Right lobe of liver (tissue), 6 donors: Measurements from ENCODE around the gene UGT1A9. TPM values are rescaled to one million over a fixed set of nuclear protein-coding genes. Genes with fewer than 3 reads are reported as not detected.

Experiments
- ATAC-seq, 4 donors: fragments of 200-7000 bp; cut with Tn5 transposase; one replicate each; pipeline ENCODE4 v1.9.1; 2020; ENCODE audit warnings: mild to moderate bottlenecking in 4 of 4, moderate library complexity in 4 of 4
- DNase-seq, 3 donors: peaks; one replicate each; pipeline ENCODE4 v3.0.0-alpha.2; 2020
- H3K27ac ChIP-seq, 3 donors: fragments of 200-600 bp; one replicate each; pipeline ENCODE4 v1.8.0; 2022
- H3K27me3 ChIP-seq, 2 donors: fragments of 200-600 bp; one replicate each; pipeline ENCODE4 v1.8.0; 2022
- H3K36me3 ChIP-seq, 4 donors: fragments of 200-600 bp; sonication (generic) in 1 of 4; one replicate each; pipeline versions ENCODE4 v1.5.1 to v1.8.0; 2017 to 2022; ENCODE audit warnings: control low read depth in 1 of 4
- H3K4me1 ChIP-seq, 4 donors: fragments of 200-600 bp; sonication (generic) in 1 of 4; one replicate each; pipeline versions ENCODE4 v1.5.1 to v1.8.0; 2017 to 2022; ENCODE audit warnings: control low read depth in 1 of 4
- H3K4me3 ChIP-seq, 3 donors: fragments of 200-600 bp; one replicate each; pipeline ENCODE4 v1.8.0; 2022
- H3K9me3 ChIP-seq, 4 donors: fragments of 200-600 bp; sonication (generic) in 1 of 4; one replicate each; pipeline versions ENCODE4 v1.5.1 to v1.8.0; 2017 to 2022; ENCODE audit warnings: control low read depth in 1 of 4
- CTCF ChIP-seq, 4 donors: fragments of 200-600 bp in 3 of 4; fragments of 450-650 bp in 1 of 4; IDR thresholded peaks; one replicate each; pipeline versions ENCODE4 v1.5.1 to v1.8.0; 2016 to 2022; ENCODE audit warnings: antibody characterized with exemption in 4 of 4, mild to moderate bottlenecking in 2 of 4
- POLR2A ChIP-seq: fragments of 450-650 bp; IDR thresholded peaks from one replicate; pipeline ENCODE4 v1.6.1; 2017; ENCODE audit warnings: antibody characterized with exemption, mild to moderate bottlenecking
- WGBS: methylation state at CpG from one replicate; pipeline ENCODE4 v1.1.6; 2018; ENCODE audit warnings: low coverage, low lambda C conversion rate; ENCODE audit not compliant: insufficient coverage; ENCODE audit errors: missing lambda C conversion rate; 5-methylcytosine and 5-hydroxymethylcytosine counted together
- intact Hi-C, 2 donors: fragments of 100-400 bp; cut with DNase I; formaldehyde crosslinking; loops; one replicate each; pipeline versions ENCODE4 v1.11.2 to v1.14.1; 2022
- total RNA-seq, 6 experiments: library from RNA; depleted of rRNA in 2 of 6; stranded (reverse); fragments of >200 nt in 2 of 6; fragmentation: NEBNext Ultra II Directional in 3 of 6; extraction: Animal tissue kit (Norgen Biotek cat#: 25700) in 3 of 6; gene quantifications; one replicate each; pipeline versions ENCODE4 v1.1.0 to v1.2.4, GENCODE V29; 2016 to 2023
- donor health status: DM: no; HTN: yes; CAD: no.
- donor health status: DM: no; HTN: no; CAD: no.
- donor health status: DM: no; HTN: no; CAD: no.
- donor health status: DM: no; HTN: yes; CAD: no.
- donor health status: DM: no; HTN: yes; CAD: no.

UGT1A9 gene
- total RNA-seq, 6 experiments from 2014 or later = 91.6 to 365 (median 108) TPM

- Histone ChIP-seq H3K4me3 (no peak overlapping the region), H3K9me3 (no peaks in the 10 kb centered on the region), H3K4me1 (peaks cover 0 to 31% (median 0%) of the 10 kb centered on the region in 4 donors), H3K27ac (no peak overlapping the region), H3K27me3 (no peaks in the 10 kb centered on the region), H3K36me3 (no peaks in the 10 kb centered on the region)
- DNase-seq (no peak), ATAC-seq (peak in 2 of 4 donors; percentile 28 to 31)
- TF ChIP-seq CTCF (IDR thresholded peaks at IDR 0.05) (no peak), POLR2A (no peak)
- 72% methylated on average over 2 of the region's 4 CpGs for WGBS
- intact Hi-C loops = no loop called here
Measured at GRCh38 chr2:233680361-233681045, 8.8 kb downstream of the UGT1A9 start.

GRCh38 chr2:233681521-233682099, 9.9 kb downstream of the UGT1A9 start, which contains the start of gene UGT1A7:
Gene UGT1A7 (plus strand): TSS chr2:233681901. CDS start chr2:233681938, 37 bp downstream.
- Histone ChIP-seq H3K9me3 (no peaks in the 10 kb centered on the region), H3K4me3 (no peak within 1 kb of the TSS), H3K4me1 (peaks cover 0 to 20% (median 0%) of the 10 kb centered on the region in 4 donors), H3K27me3 (no peaks in the 10 kb centered on the region), H3K36me3 (no peaks in the 10 kb centered on the region), H3K27ac (no peak within 1 kb of the TSS)
- ATAC-seq = peak in 2 of 4 donors; percentile 29 to 56
- intact Hi-C loops = no loop called here
- no peak for TF ChIP-seq POLR2A
- TF ChIP-seq CTCF (IDR thresholded peaks at IDR 0.05) = no peak
- DNase-seq = no peak
- WGBS = 44% methylated on average over 3 of the region's 5 CpGs

- Histone ChIP-seq H3K4me3 (no peak overlapping the region), H3K27me3 (no peaks in the 10 kb centered on the region), H3K36me3 (no peaks in the 10 kb centered on the region), H3K4me1 (peaks cover 0 to 16% (median 0%) of the 10 kb centered on the region in 4 donors), H3K27ac (no peak overlapping the region), H3K9me3 (no peaks in the 10 kb centered on the region)
- intact Hi-C loops = no loop called here
- 94% methylated on average over 1 of the region's 1 CpG for WGBS
- ATAC-seq = no peak
- no peak for DNase-seq
- TF ChIP-seq CTCF (IDR thresholded peaks at IDR 0.05) (no peak), POLR2A (no peak)
Measured at GRCh38 chr2:233684640-233685039, 12.9 kb downstream of the UGT1A9 start.

GRCh38 chr2:233686928-233687327, 15.2 kb downstream of the UGT1A9 start:
- Histone ChIP-seq H3K27me3 (no peaks in the 10 kb centered on the region), H3K4me1 (peaks cover 0 to 29% (median 2%) of the 10 kb centered on the region in 4 donors), H3K36me3 (no peaks in the 10 kb centered on the region), H3K27ac (no peak overlapping the region), H3K4me3 (no peak overlapping the region), H3K9me3 (no peaks in the 10 kb centered on the region)
- ATAC-seq = no peak
- DNase-seq = no peak
- TF ChIP-seq CTCF (IDR thresholded peaks at IDR 0.05) = no peak
- no peak for TF ChIP-seq POLR2A
- intact Hi-C loops = no loop called here
- 55% methylated on average over 5 of the region's 5 CpGs for WGBS
